Hepatocyte (in vitro differentiated cells): ENCODE measurements around the gene WDFY2. TPM values are rescaled to one million over a fixed set of nuclear protein-coding genes. Genes with fewer than 3 reads are reported as not detected.

ENCODE experiments used
- DNase-seq: peaks from one replicate; pipeline ENCODE4 v3.0.0-alpha.2; 2016; ENCODE audit warnings: low spot score
- H2AFZ ChIP-seq: fragments of 200-600 bp; sonication (generic); 2 replicates; pipeline ENCODE4 v1.6.0; 2016; ENCODE audit warnings: antibody characterized with exemption, mild to moderate bottlenecking
- H3K27ac ChIP-seq: fragments of 200-600 bp; sonication (generic); 2 replicates; pipeline ENCODE4 v1.5.1; 2016; ENCODE audit warnings: mild to moderate bottlenecking
- H3K27me3 ChIP-seq: fragments of 200-600 bp; sonication (generic); 2 replicates; pipeline ENCODE4 v1.6.1; 2016
- H3K36me3 ChIP-seq: fragments of 200-600 bp; sonication (generic); replicated peaks from 2 replicates; pipeline ENCODE4 v1.5.1; 2016; ENCODE audit warnings: low read depth; ENCODE audit not compliant: insufficient read depth
- H3K4me1 ChIP-seq: fragments of 200-600 bp; sonication (generic); 2 replicates; pipeline ENCODE4 v1.5.1; 2016; ENCODE audit warnings: mild to moderate bottlenecking, moderate library complexity; ENCODE audit not compliant: insufficient read depth
- H3K4me2 ChIP-seq: fragments of 200-600 bp; sonication (generic); 2 replicates; pipeline ENCODE4 v1.6.0; 2016
- H3K4me3 ChIP-seq: fragments of 200-600 bp; sonication (generic); 2 replicates; pipeline ENCODE4 v1.5.1; 2016; ENCODE audit warnings: mild to moderate bottlenecking
- H3K79me2 ChIP-seq: fragments of 200-600 bp; sonication (generic); 2 replicates; pipeline ENCODE4 v1.6.0; 2017; ENCODE audit warnings: mild to moderate bottlenecking
- H3K9me2 ChIP-seq: fragments of 200-600 bp; sonication (generic); replicated peaks from 2 replicates; pipeline ENCODE4 v1.6.0; 2017; ENCODE audit warnings: mild to moderate bottlenecking; ENCODE audit not compliant: insufficient read depth
- H3K9me3 ChIP-seq: fragments of 200-600 bp; sonication (generic); 2 replicates; pipeline ENCODE4 v1.5.1; 2016; ENCODE audit warnings: low read depth, mild to moderate bottlenecking
- H4K20me1 ChIP-seq: fragments of 200-600 bp; sonication (generic); 2 replicates; pipeline ENCODE4 v1.6.0; 2016; ENCODE audit warnings: mild to moderate bottlenecking; ENCODE audit not compliant: insufficient read depth, poor library complexity, severe bottlenecking
- EZH2 ChIP-seq: fragments of 200-600 bp; sonication (generic); IDR thresholded peaks from 2 replicates; pipeline ENCODE4 v1.6.1; 2016; ENCODE audit warnings: antibody characterized with exemption, mild to moderate bottlenecking, borderline replicate concordance
- EZH2phosphoT487 ChIP-seq: fragments of 200-600 bp; sonication (generic); IDR thresholded peaks from one replicate; pipeline ENCODE4 v1.6.1; 2018; ENCODE audit warnings: antibody characterized with exemption, mild to moderate bottlenecking, low read depth, moderate library complexity; ENCODE audit not compliant: unreplicated experiment, severe bottlenecking
- WGBS: methylation state at CpG from one replicate; pipeline ENCODE4 v1.1.6; 2016; ENCODE audit warnings: low lambda C conversion rate; ENCODE audit errors: missing lambda C conversion rate; 5-methylcytosine and 5-hydroxymethylcytosine counted together
- polyA plus RNA-seq: library from polyadenylated mRNA; unstranded; fragments of >200 nt; fragmentation: Nextera tagmentation; extraction: Ambion mirVana; gene quantifications from 2 replicates; pipeline ENCODE4 v1.2.1, GENCODE V29; 2016
- total RNA-seq: library from RNA; depleted of rRNA; stranded (reverse); fragments of >200 nt; gene quantifications from 2 replicates; pipeline ENCODE4 v1.2.3, GENCODE V29; 2014
- TF ChIP-seq, protein P1 (sequence below): fragments of 200-600 bp; sonication (generic); IDR thresholded peaks from 2 replicates; pipeline ENCODE4 v1.5.1; 2016; ENCODE audit warnings: antibody characterized with exemption, mild to moderate bottlenecking; ENCODE audit not compliant: poor library complexity

Gene WDFY2
- total and polyA plus RNA-seq, 2 experiments from 2014 or later, result 9.0 to 9.1 TPM

DNA sequence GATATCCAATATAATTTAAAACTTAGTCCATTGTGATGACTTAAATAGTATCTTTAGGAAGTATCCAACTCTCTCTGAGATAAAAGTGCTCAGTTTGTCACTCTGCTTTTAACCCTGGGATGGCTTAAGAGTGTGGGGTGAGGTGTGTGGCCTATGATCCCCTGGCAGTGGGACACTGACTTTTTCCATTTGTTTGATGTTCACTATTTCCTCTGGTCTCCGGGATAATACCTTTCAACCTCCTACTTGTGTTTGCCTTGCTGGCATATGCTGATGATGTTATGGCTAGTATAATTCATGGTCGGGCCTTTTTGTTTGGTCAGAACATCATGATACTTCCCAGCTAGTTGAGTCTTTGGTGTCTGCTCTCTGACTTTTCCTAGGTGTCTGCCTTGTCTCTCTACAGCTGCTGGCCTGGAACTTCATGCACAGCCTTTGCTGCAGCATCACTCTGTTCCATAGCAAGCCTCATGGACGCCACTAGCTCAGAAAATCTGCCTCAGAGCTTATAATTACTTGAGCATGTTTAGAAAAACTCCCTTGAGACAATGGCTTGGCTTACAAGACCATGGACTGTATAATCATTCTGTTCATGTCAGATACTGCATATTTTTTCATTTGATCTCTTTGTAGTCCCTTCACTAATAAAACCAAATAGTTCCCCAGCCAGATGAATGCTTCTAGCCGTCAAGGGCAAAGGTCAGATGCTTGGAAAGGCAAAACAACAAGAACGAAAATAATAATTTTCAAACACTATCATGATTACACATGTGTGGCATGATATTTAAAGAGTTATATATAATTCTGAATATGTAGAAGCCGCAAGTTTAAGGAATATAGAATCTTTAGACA, 75.2 kb downstream of the WDFY2 start:
- Histone ChIP-seq H3K4me1 (no peaks in the 10 kb centered on the region), H3K36me3 (no peaks in the 10 kb centered on the region), H4K20me1 (no peaks in the 10 kb centered on the region), H3K79me2 (peaks cover 32% of the 10 kb centered on the region), H3K9me2 (no peaks in the 10 kb centered on the region), H3K4me2 (no peak overlapping the region), H2AFZ (no peak overlapping the region), H3K27me3 (no peaks in the 10 kb centered on the region), H3K4me3 (no peak overlapping the region), H3K27ac (no peak overlapping the region), H3K9me3 (no peaks in the 10 kb centered on the region)
- 85% methylated on average over 6 of the region's 6 CpGs for WGBS
- TF ChIP-seq EZH2phosphoT487 (no peak), EZH2 (no peak)
- TF ChIP-seq, protein P1, sequence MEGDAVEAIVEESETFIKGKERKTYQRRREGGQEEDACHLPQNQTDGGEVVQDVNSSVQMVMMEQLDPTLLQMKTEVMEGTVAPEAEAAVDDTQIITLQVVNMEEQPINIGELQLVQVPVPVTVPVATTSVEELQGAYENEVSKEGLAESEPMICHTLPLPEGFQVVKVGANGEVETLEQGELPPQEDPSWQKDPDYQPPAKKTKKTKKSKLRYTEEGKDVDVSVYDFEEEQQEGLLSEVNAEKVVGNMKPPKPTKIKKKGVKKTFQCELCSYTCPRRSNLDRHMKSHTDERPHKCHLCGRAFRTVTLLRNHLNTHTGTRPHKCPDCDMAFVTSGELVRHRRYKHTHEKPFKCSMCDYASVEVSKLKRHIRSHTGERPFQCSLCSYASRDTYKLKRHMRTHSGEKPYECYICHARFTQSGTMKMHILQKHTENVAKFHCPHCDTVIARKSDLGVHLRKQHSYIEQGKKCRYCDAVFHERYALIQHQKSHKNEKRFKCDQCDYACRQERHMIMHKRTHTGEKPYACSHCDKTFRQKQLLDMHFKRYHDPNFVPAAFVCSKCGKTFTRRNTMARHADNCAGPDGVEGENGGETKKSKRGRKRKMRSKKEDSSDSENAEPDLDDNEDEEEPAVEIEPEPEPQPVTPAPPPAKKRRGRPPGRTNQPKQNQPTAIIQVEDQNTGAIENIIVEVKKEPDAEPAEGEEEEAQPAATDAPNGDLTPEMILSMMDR, result no peak
- DNase-seq, result no peak

DNA sequence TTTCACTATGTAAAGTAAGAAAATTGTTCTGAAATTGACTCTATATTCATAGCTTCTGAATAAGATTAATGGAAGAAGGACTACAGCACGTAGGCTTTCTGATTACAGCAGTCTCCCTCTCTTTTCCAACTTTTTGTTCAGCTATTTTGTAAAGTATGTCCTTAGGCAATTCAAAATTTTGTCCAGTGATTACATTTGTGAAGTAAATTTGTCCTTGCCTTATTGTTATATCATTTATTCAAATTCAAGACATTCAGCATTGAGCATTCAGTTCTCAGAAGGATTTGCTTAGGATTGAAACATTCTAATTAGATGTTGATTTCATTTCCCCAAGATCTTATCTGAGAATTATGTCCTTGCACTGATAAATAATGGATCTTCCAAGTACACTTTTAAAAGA, 76.6 kb downstream of the WDFY2 start:
- H2AFZ ChIP-seq, result no peak overlapping the region
- no peaks in the 10 kb centered on the region for H3K9me3 ChIP-seq
- no peak for DNase-seq
- H4K20me1 ChIP-seq, result no peaks in the 10 kb centered on the region
- peaks cover 21% of the 10 kb centered on the region for H3K79me2 ChIP-seq
- H3K9me2 ChIP-seq, result no peaks in the 10 kb centered on the region
- H3K4me3 ChIP-seq, result no peak overlapping the region
- H3K4me2 ChIP-seq, result no peak overlapping the region
- 96% methylated on average over 1 of the region's 1 CpG for WGBS
- H3K4me1 ChIP-seq, result peaks cover 8% of the 10 kb centered on the region
- H3K27ac ChIP-seq, result no peak overlapping the region
- TF ChIP-seq EZH2 (no peak), EZH2phosphoT487 (no peak)
- TF ChIP-seq, protein P1, result no peak
- H3K27me3 ChIP-seq, result no peaks in the 10 kb centered on the region
- H3K36me3 ChIP-seq, result no peaks in the 10 kb centered on the region

DNA sequence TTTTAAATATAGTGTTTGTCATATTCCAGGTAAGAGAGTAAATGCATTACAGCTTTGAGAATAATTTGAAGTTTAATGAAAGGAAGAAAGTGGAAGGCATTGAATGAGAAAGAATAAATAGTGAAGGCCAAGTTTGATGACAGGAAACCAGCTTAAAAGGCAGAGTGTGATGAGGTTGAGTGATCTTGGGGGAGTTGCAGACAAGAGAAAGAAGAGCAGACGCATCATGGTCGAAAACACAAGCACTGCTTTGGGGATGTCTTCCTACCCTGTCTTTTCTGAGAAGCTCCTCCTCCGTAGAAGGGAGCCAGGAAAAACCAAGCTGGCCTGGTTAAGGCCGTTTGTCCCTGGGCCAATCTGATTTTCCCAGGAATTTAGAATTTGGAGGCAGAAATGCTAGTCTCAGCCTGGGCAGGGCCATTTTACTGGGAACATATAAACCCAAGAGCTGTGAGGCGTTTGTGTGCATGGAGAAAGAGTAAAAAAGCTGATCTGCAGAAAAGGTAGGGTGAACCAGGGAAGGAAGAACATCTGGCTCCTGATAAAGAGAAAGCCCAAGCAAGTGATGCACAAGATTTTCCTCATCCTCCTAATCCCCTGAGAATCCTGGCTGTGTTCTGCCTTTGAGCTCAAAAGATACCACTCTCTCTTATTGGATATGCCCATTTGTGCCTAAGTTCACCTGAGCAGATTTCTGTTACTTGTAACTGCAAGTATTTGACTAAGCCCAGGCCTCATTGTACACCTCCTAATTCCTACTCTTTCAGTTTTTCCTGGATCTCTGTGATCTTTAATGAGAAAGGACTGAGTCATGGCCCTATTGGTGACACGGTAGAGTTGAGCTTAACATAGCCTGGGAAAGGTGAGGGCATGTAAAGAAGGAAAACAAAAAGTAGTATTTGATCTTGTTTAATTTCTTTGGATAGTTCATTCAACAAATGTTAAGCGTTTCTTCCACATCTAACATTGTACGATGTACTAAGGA, 80.0 kb downstream of the WDFY2 start:
- no peak overlapping the region for H3K27ac ChIP-seq
- no peak overlapping the region for H2AFZ ChIP-seq
- 86% methylated on average over 8 of the region's 8 CpGs for WGBS
- no peaks in the 10 kb centered on the region for H3K27me3 ChIP-seq
- peak overlapping the region; percentile 9 for H3K4me2 ChIP-seq
- no peaks in the 10 kb centered on the region for H3K36me3 ChIP-seq
- DNase-seq, result no peak
- no peaks in the 10 kb centered on the region for H3K9me2 ChIP-seq
- peaks cover 2% of the 10 kb centered on the region for H3K79me2 ChIP-seq
- H3K4me3 ChIP-seq, result no peak overlapping the region
- H3K9me3 ChIP-seq, result no peaks in the 10 kb centered on the region
- TF ChIP-seq EZH2 (no peak), EZH2phosphoT487 (no peak)
- TF ChIP-seq, protein P1, result no peak
- no peaks in the 10 kb centered on the region for H4K20me1 ChIP-seq
- H3K4me1 ChIP-seq, result peaks cover 19% of the 10 kb centered on the region
